SU-DHL-6 (cell line): ENCODE measurements around the gene SDK1.

Experiments used
- H2AFZ ChIP-seq: fragments of 200-600 bp; sonication (generic); 2 replicates; pipeline ENCODE4 v1.6.1; 2014; ENCODE audit warnings: low read depth, mild to moderate bottlenecking, moderate library complexity, mixed read lengths, antibody characterized with exemption, low read length; ENCODE audit not compliant: severe bottlenecking
- H3F3A ChIP-seq: fragments of 200-600 bp; shearing (Covaris generic); 2 replicates; pipeline ENCODE4 v1.6.0; 2016; ENCODE audit warnings: antibody characterized with exemption, mild to moderate bottlenecking; ENCODE audit not compliant: insufficient read depth
- H3K27ac ChIP-seq: fragments of 200-600 bp; sonication (generic); 2 replicates; pipeline ENCODE4 v1.5.1; 2016; ENCODE audit warnings: low read depth, mild to moderate bottlenecking, low read length, moderate library complexity, mixed read lengths
- H3K27me3 ChIP-seq: fragments of 200-600 bp; sonication (generic), shearing (Covaris generic); 2 replicates; pipeline ENCODE4 v1.6.0; 2014; ENCODE audit warnings: mild to moderate bottlenecking, low read length
- H3K36me3 ChIP-seq: fragments of 200-600 bp; sonication (generic); 2 replicates; pipeline ENCODE4 v1.6.1; 2014; ENCODE audit warnings: mild to moderate bottlenecking, low read length, mixed read lengths
- H3K4me2 ChIP-seq: fragments of 300-600, 200-600 bp; shearing (Covaris generic), sonication (generic); 2 replicates; pipeline ENCODE4 v1.6.0; 2014; ENCODE audit warnings: low read length, low read depth, mild to moderate bottlenecking; ENCODE audit not compliant: poor library complexity, severe bottlenecking
- H3K4me3 ChIP-seq: fragments of 200-600 bp; sonication (generic); 2 replicates; pipeline ENCODE4 v1.5.1; 2014; ENCODE audit warnings: antibody characterized with exemption, low read length, mild to moderate bottlenecking, mixed read lengths; ENCODE audit not compliant: insufficient read depth, poor library complexity, severe bottlenecking
- H3K79me2 ChIP-seq: fragments of 200-600 bp; sonication (generic); 2 replicates; pipeline ENCODE4 v1.6.1; 2014; ENCODE audit warnings: mild to moderate bottlenecking, low read length, moderate library complexity; ENCODE audit not compliant: insufficient read depth
- H3K9ac ChIP-seq: fragments of 200-600 bp; sonication (generic); 2 replicates; pipeline ENCODE4 v1.7.0; 2014; ENCODE audit warnings: mild to moderate bottlenecking, low read length
- H3K9me2 ChIP-seq: fragments of 200-600 bp; sonication (generic); replicated peaks from 2 replicates; pipeline ENCODE4 v1.6.1; 2014; ENCODE audit warnings: low read length; ENCODE audit not compliant: insufficient read depth
- H3K9me3 ChIP-seq: fragments of 200-600 bp; sonication (generic); 2 replicates; pipeline ENCODE4 v1.6.1; 2014; ENCODE audit warnings: low read length, mixed read lengths; ENCODE audit not compliant: insufficient read depth
- H4K20me1 ChIP-seq: fragments of 200-600 bp; sonication (generic); 2 replicates; pipeline ENCODE4 v1.6.1; 2014; ENCODE audit warnings: low read depth, mild to moderate bottlenecking, antibody characterized with exemption, low read length, moderate library complexity, mixed read lengths
- CTCF ChIP-seq: fragments of 200-600 bp; sonication (generic); IDR thresholded peaks from one replicate; pipeline ENCODE4 v1.5.1; 2017; ENCODE audit warnings: antibody characterized with exemption, mild to moderate bottlenecking, low read length, moderate library complexity; ENCODE audit not compliant: insufficient read depth, poor library complexity, severe bottlenecking
- EZH2phosphoT487 ChIP-seq: fragments of 200-600 bp; sonication (generic), shearing (Covaris generic); conservative IDR thresholded peaks from 2 replicates; pipeline ENCODE4 v1.6.1; 2018; ENCODE audit warnings: mild to moderate bottlenecking, antibody characterized with exemption, low read length, moderate library complexity, mixed read lengths

Gene SDK1

GRCh38 chr7:3537210-3537875, 236.3 kb downstream of the SDK1 start:
- Histone ChIP-seq H3K27me3 (no peaks in the 10 kb centered on the region), H3K79me2 (no peaks in the 10 kb centered on the region), H4K20me1 (no peaks in the 10 kb centered on the region), H3K36me3 (no peaks in the 10 kb centered on the region), H3K27ac (no peak overlapping the region), H2AFZ (no peak overlapping the region), H3K9me3 (no peaks in the 10 kb centered on the region), H3K9ac (no peak overlapping the region), H3K4me3 (no peak overlapping the region), H3K9me2 (no peaks in the 10 kb centered on the region), H3K4me2 (no peak overlapping the region), H3F3A (no peaks in the 10 kb centered on the region)
- TF ChIP-seq CTCF, result no peak
- TF ChIP-seq EZH2phosphoT487, result no peak

- no peak overlapping the region for H3K27ac ChIP-seq
- H3K9me2 ChIP-seq, result no peaks in the 10 kb centered on the region
- no peak overlapping the region for H3K9ac ChIP-seq
- no peaks in the 10 kb centered on the region for H3K36me3 ChIP-seq
- H4K20me1 ChIP-seq, result no peaks in the 10 kb centered on the region
- H3K4me2 ChIP-seq, result no peak overlapping the region
- TF ChIP-seq EZH2phosphoT487 (no peak), CTCF (no peak)
- no peak overlapping the region for H2AFZ ChIP-seq
- H3K9me3 ChIP-seq, result no peaks in the 10 kb centered on the region
- no peaks in the 10 kb centered on the region for H3F3A ChIP-seq
- H3K4me3 ChIP-seq, result no peak overlapping the region
- H3K79me2 ChIP-seq, result no peaks in the 10 kb centered on the region
- H3K27me3 ChIP-seq, result no peaks in the 10 kb centered on the region
Observed at GRCh38 chr7:3538041-3538440, 237.0 kb downstream of the SDK1 start.

DNA sequence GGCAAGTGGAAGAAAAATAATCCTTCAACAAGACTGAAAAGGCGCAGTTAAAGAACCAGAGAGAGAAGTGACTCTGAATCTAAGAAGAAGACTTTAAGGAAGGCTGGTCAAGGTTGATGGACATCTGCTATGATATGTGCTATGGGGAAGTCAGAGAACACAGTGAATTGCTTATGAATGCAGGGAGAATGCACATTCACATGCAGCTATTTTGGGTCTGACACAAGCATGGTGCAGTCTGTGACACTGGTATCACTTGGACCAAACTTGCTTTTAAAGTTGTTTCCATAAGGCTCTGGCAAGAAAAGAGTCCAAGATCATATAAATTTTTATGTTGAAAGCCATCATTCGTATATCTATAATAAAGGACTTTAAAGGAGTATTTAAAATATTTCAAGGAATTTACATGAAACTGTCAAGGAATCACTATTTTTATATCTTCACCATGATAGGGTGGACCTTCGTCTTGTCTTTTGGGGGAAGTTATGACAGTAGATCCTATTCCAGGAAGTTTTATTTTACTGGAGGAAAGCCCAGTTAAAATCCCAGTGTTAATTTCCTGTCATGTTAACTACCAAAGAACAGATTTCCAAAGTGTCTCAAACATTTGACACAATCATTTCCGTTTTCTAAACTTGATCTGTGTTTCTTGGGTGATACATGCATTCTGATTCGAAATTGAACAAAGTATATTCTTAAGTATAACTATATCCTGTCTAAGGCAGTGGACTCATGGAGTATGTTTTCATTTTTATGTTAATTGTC, 239.6 kb downstream of the SDK1 start:
- no peaks in the 10 kb centered on the region for H3K9me2 ChIP-seq
- no peaks in the 10 kb centered on the region for H4K20me1 ChIP-seq
- H3K27me3 ChIP-seq, result no peaks in the 10 kb centered on the region
- no peak overlapping the region for H3K4me3 ChIP-seq
- no peaks in the 10 kb centered on the region for H3K36me3 ChIP-seq
- no peak overlapping the region for H3K27ac ChIP-seq
- no peak overlapping the region for H2AFZ ChIP-seq
- no peak overlapping the region for H3K9ac ChIP-seq
- no peaks in the 10 kb centered on the region for H3K9me3 ChIP-seq
- H3F3A ChIP-seq, result no peaks in the 10 kb centered on the region
- no peak for TF ChIP-seq CTCF
- no peak for TF ChIP-seq EZH2phosphoT487
- no peaks in the 10 kb centered on the region for H3K79me2 ChIP-seq
- no peak overlapping the region for H3K4me2 ChIP-seq
